ENCODE data around the gene PRICKLE2.

The PRICKLE2 gene

GRCh38 chr3:64108231-64108630, 117.0 kb downstream of the PRICKLE2 start:
- no peak for TF ChIP-seq CTCF (IDR thresholded peaks at IDR 0.05; ENCODE audit: poor library complexity, severe bottlenecking)
- no peaks in the 10 kb centered on the region for H3K9me3 ChIP-seq (ENCODE audit: severe bottlenecking)
- H3K27me3 ChIP-seq (ENCODE audit: insufficient read depth, poor library complexity, severe bottlenecking), result no peaks in the 10 kb centered on the region
- H3K4me1 ChIP-seq (ENCODE audit: insufficient read depth, poor library complexity, severe bottlenecking), result peaks cover 22% of the 10 kb centered on the region
- no peak overlapping the region for H3K4me3 ChIP-seq (ENCODE audit: severe bottlenecking)
- DNase-seq (ENCODE audit: low spot score) (no peak), ATAC-seq (ENCODE audit: low read depth) (no peak)
- H3K27ac ChIP-seq (ENCODE audit: poor library complexity, severe bottlenecking), result no peak overlapping the region
- H3K36me3 ChIP-seq (ENCODE audit: low read depth), result no peaks in the 10 kb centered on the region

GRCh38 chr3:64107190-64107589, 118.1 kb downstream of the PRICKLE2 start:
- DNase-seq (ENCODE audit: low spot score) (no peak), ATAC-seq (ENCODE audit: low read depth) (no peak)
- H3K4me3 ChIP-seq (ENCODE audit: severe bottlenecking), result no peak overlapping the region
- H3K9me3 ChIP-seq (ENCODE audit: severe bottlenecking), result no peaks in the 10 kb centered on the region
- H3K4me1 ChIP-seq (ENCODE audit: insufficient read depth, poor library complexity, severe bottlenecking), result peaks cover 22% of the 10 kb centered on the region
- H3K27ac ChIP-seq (ENCODE audit: poor library complexity, severe bottlenecking), result no peak overlapping the region
- H3K27me3 ChIP-seq (ENCODE audit: insufficient read depth, poor library complexity, severe bottlenecking), result no peaks in the 10 kb centered on the region
- no peak for TF ChIP-seq CTCF (IDR thresholded peaks at IDR 0.05; ENCODE audit: poor library complexity, severe bottlenecking)
- H3K36me3 ChIP-seq (ENCODE audit: low read depth), result no peaks in the 10 kb centered on the region

- Histone ChIP-seq H3K4me3 (ENCODE audit: severe bottlenecking) (no peak overlapping the region), H3K36me3 (ENCODE audit: low read depth) (no peaks in the 10 kb centered on the region), H3K27me3 (ENCODE audit: insufficient read depth, poor library complexity, severe bottlenecking) (no peaks in the 10 kb centered on the region), H3K4me1 (ENCODE audit: insufficient read depth, poor library complexity, severe bottlenecking) (peaks cover 22% of the 10 kb centered on the region), H3K9me3 (ENCODE audit: severe bottlenecking) (no peaks in the 10 kb centered on the region), H3K27ac (ENCODE audit: poor library complexity, severe bottlenecking) (peak overlapping the region; percentile 71)
- no peak for TF ChIP-seq CTCF (IDR thresholded peaks at IDR 0.05; ENCODE audit: poor library complexity, severe bottlenecking)
- no peak for ATAC-seq (ENCODE audit: low read depth)
- no peak for DNase-seq (ENCODE audit: low spot score)
Observed at GRCh38 chr3:64105816-64106215, 119.5 kb downstream of the PRICKLE2 start.

GRCh38 chr3:64104691-64105111, 120.6 kb downstream of the PRICKLE2 start:
- Histone ChIP-seq H3K27ac (ENCODE audit: poor library complexity, severe bottlenecking) (peak overlapping the region; percentile 71), H3K27me3 (ENCODE audit: insufficient read depth, poor library complexity, severe bottlenecking) (no peaks in the 10 kb centered on the region), H3K36me3 (ENCODE audit: low read depth) (no peaks in the 10 kb centered on the region), H3K9me3 (ENCODE audit: severe bottlenecking) (no peaks in the 10 kb centered on the region), H3K4me3 (ENCODE audit: severe bottlenecking) (no peak overlapping the region), H3K4me1 (ENCODE audit: insufficient read depth, poor library complexity, severe bottlenecking) (peaks cover 22% of the 10 kb centered on the region)
- TF ChIP-seq CTCF (IDR thresholded peaks at IDR 0.05; ENCODE audit: poor library complexity, severe bottlenecking), result no peak
- DNase-seq (ENCODE audit: low spot score), result no peak
- ATAC-seq (ENCODE audit: low read depth), result peak; percentile 98

GRCh38 chr3:64104006-64104405, 121.3 kb downstream of the PRICKLE2 start:
- H3K27ac ChIP-seq (ENCODE audit: poor library complexity, severe bottlenecking), result peak overlapping the region; percentile 71
- H3K4me3 ChIP-seq (ENCODE audit: severe bottlenecking), result no peak overlapping the region
- TF ChIP-seq CTCF (IDR thresholded peaks at IDR 0.05; ENCODE audit: poor library complexity, severe bottlenecking), result no peak
- peaks cover 22% of the 10 kb centered on the region for H3K4me1 ChIP-seq (ENCODE audit: insufficient read depth, poor library complexity, severe bottlenecking)
- ATAC-seq (ENCODE audit: low read depth), result no peak
- H3K9me3 ChIP-seq (ENCODE audit: severe bottlenecking), result no peaks in the 10 kb centered on the region
- H3K27me3 ChIP-seq (ENCODE audit: insufficient read depth, poor library complexity, severe bottlenecking), result no peaks in the 10 kb centered on the region
- no peaks in the 10 kb centered on the region for H3K36me3 ChIP-seq (ENCODE audit: low read depth)
- DNase-seq (ENCODE audit: low spot score), result no peak
